HG02798 (cell line): ENCODE measurements around the gene INO80D.
"Not testable (repeated sequence)": the region's sequence is repeated elsewhere in the genome, so short reads cannot be mapped to it uniquely, and the experiment has no call there.

Experiments used
- ATAC-seq: cut with Tn5 transposase; IDR thresholded peaks from one replicate; pipeline ENCODE4 v1.9.1; 2021; ENCODE audit warnings: mild to moderate bottlenecking; ENCODE audit not compliant: unreplicated experiment, poor library complexity

Gene INO80D

DNA sequence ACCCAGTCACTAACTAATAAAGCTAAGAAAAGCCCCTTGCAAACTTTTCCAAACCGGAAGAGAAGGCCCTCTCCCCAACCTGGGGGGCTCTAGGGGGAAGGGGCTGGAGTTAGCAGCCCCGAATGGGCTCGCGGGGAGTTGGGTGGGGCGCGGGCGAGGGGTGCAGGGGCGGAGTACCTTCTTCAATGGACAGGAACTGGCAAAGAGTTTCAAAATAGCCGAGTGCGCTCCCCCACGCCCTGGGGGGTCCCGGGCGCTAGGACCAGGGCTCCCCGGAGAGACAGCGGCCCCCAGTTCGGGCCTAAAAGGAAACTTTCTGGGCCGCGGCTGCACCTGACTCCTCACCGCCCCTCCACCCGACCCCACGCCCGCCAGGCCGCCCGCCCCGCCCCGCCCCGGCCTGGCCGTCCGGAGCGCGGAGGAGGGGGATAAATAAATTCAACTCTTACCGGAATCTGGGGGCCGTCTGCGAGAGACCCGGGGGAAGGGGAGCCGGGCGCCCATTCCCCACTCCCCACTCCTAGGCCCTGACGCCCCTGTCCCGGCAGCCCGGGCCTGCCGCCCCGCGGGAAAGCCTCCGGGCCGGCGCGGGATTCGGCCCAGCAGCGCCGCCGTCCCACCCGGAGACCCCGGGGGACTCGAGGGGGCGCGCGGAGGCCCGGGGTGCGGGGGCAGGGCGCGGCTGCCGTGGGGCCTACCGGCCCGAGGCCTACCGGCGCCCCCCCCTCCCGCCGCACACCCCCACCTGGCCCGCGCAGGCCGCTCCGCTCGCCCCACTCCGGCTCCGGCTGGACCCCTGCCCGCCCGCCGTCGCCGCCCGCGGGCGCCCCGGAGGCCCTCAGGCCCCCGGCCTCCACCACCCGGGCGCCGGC is 868 bp downstream of the INO80D start:
- ATAC-seq, result peak; percentile 34

DNA sequence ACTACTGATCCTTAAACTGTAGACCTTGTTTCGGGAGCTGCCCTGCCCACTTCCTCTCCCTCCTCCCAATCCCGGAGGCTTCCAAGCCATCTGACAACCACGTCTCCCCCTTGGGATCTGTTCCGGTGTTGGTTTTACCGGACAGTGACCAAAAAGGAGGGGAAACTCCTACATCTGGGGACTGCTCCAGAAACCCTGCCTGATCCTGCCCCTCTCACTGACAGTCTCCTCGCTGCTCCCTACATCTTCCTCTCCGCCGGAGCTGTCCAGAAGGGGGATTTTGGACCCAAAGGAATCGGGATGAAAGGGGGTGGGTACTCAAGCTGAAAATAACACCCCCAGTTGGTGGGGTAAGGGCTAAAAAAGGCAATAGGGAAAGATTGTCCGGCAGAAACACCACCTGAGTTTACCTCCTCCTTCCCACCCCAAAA is 1.5 kb downstream of the INO80D start:
- no peak for ATAC-seq

DNA sequence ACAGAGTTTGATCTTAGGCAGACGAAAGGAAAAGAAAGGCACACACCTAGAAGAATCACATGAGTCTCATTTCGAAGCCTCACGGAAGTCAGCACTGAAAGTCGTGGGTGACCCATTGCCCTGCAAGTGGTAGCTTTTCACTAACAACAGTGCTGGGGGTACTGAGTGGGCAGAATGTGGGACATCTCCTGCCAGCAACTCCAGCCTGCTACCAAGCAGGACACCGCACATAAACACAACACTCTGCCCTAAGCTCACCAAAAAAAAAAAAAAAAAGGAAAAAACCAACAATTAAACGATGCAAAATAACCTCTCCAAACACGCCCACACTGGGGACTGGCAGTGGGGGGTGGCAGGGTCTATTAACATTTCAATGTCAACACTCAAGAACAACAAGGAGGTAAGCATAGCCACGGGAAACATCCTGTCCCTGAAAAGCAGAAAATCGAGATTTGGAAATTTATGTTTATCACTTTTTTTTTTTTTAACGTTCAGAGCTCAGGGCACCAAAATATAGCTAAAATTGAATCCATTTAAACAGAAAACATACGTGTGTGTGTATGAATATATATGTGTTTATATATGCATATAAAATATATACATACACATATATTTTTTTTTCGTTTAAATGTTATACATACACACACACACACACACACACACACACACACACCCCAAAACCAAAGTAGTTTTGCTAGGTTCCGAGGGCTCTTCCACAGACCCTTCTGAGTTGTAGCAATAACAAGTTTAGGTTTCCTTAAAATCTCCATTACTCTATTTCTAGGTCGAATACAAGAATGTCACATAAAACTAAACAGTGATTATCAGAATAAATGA is 2.2 kb downstream of the INO80D start:
- ATAC-seq, result peak; percentile 16

DNA sequence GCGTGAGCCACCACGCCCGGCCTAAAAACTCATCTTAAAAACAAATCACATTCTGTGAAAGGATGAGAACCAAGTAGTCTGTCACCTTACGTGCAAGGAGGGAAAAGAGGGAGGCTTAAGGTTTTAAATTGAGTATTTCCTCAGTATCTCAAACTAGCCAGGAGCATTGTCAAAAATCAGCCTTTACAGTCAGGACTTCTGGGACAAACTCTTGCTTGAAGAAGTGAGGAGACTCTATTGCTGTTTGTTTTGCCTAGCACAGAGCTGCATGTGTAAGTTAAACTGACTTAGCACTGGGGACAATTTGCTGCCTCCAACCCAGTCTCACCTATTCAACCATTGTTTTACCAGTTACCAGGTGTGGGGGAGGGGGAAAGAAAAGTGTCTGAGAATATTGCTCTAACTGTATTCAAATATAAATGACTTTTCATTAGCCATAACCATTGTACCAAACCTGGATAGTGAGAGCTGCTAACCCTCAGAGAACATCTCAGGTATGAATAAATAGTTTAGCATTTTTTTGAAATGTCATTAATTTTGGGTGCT is 3.6 kb downstream of the INO80D start:
- no peak for ATAC-seq

DNA sequence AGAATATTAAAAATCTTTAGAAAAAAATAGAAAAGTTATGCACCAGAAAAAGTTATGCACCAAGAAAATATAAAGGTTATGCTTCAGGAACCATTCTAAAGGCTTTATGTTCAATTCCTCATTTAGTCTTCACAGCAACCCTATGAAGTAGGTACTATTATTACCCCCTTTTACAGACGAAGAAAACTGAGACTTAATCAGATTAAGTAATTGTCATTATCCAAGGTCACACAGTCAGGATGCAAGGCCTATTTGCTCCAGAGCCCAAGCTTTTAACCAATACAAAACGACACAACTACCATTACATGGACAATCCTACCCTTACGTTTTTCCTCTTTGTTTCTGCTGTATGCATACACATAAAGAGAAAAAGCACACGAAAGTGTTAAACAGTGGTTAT is 5.0 kb downstream of the INO80D start:
- no peak for ATAC-seq

DNA sequence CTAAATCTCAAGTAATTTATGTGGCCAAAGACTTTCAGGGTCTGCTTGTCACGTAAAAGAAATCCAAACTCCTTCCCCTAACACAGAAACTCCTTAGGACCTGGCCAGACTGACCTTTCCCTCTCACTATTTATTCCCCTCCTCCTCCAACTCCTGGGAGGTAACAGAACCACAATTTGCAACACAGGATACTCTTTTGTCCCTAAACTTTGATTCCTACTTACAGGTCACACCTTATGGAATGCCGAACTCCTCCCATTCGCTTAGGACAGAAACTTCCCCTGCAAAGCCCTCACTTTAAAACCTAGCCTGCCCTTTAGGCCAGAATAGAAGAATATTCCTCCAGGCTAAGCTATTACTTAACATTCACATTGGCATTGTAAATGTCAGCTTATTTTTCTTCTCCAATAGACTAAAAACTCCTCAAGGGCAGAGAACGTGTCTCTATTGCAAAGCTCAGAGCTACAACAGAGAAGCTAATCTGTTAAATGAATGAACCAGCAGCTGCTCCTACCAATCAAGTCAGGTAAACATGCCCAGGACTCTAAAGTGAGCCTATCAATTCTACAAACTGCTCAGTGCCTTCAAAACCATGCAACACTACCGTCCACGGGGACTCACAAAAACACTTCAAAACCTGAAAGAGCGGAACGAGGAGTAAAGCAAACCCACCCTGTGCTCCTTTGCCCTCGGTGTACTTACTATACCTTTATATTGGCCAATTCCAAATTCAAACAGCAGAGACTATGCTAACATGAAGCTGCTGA is 6.1 kb downstream of the INO80D start:
- no peak for ATAC-seq

DNA sequence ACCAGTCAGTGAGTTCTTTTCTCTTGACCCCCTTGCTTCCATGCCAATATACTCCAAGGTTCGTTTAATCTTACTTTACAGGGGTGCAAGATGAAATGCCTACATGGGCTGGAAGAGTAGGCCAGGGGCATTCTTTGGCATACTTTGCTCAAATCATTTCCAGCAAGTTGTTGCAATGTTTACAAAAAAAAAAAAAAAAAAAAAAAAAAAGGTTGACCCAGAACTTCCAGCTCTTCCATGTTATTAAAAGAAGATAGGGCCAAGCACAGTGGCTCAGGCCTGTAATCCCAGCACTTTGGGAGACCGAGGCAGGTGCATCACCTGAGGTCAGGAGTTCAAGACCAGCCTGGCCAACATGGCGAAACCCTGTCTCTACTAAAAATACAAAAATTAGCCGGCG is 8.1 kb downstream of the INO80D start:
- ATAC-seq, result not testable (repeated sequence)

DNA sequence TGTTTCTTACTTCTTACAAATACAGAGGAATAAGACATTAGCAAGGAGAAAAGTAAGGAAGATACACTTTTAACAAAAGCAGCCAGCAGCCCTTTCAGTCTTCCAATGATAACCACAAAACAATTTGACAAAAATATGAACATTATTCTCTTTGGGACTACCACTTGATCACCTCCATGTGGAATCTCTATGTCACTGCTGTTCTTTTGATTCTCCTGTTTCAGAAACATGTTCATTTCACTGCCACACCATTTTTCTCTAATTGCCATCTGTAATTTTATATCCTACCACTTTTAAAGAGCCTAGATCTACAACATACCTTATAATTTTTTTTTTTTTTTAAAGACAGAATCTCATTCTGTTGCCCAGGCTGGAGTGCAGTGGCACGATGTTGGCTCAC is 10.9 kb downstream of the INO80D start:
- no peak for ATAC-seq

DNA sequence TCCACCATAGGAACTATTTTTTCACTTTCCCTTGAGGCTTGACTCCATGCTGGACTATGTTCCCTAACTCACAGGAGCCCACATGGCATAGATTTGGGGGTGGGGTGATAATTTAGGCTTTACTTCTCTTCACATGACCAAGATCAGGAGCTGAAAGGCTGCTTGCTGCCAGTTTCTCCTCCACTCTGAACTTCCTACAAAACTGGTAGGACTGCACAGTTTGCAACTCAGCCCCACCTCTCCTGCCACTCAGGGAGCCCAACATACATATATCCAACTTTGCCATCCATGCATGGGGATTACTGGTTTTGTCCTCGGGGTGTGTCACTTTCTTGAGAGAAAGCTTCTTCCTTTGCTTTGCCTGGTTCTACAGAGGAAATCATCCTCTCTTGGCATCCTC is 14.2 kb downstream of the INO80D start:
- no peak for ATAC-seq

DNA sequence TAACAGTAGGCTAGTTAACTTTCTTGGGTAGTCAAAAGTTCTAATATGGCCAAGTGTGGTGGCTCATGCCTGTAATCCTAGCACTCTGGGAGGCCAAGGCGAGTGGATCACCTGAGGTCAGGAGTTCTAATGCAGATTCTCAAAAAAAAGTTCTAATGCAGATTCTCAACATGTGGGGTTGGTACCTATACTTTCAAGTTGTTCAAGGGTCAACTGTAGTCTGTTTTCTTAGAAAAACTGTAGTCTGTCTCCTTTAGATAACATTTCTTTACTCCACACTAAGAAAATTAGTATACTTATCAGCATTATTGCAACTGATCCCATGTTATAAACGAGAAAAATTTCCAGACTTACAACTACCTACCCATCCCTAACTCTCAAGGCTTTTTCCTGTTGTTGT is 16.6 kb downstream of the INO80D start:
- ATAC-seq, result no peak

DNA sequence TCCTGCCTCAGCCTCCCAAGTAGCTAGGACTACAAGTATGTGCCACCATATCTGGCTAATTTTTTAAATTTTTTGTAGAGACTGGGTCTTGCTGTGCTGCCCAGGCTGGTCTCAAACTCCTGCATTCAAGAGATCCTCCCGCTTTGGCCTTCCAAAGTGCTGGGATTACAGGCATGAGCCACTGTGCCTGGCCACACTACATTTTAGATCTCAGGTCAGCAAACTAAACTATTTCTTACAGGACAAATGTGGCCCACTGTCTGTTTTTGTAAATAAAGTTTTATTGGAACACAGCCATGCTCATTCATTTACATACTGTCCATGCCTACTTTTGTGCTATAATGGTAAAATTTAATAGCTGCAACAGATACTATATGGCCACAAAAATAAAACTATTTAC is 17.8 kb downstream of the INO80D start:
- no peak for ATAC-seq

DNA sequence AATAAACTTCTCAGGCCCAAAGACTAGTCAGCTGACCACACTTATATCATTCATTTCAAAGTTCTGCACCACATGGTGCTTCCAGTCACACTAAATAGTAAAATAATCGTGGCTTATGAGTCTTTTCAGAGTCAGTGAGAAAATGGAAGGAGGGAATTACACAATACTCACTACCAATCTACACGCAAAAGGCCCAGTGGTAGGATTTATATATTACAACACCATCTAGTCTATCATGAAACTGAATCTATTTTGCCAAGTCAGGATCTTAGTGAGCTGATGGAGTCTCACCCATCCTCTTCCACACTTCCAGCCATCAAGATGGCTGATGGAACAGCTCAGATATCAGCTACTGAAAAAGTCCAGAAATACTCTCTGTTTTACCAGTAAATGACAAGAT is 21.9 kb downstream of the INO80D start:
- no peak for ATAC-seq

DNA sequence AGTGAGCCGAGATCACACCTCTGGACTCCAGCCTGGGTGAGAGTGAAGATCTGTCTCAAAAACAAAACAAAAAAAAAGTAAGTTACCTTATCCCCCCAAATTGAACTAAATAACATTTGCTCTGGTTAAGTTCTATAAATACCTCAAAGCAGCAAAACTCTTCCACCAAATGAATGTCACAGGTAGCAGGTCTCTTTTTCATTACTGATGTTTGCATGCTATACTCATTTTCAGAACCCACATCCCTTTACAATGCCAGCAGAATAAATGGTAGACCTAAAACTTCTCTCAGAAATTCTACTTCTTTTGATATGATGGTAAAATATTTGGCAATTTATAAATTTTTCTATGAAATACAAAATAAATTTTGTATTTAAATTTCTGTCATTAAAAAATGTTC is 22.3 kb downstream of the INO80D start:
- no peak for ATAC-seq

DNA sequence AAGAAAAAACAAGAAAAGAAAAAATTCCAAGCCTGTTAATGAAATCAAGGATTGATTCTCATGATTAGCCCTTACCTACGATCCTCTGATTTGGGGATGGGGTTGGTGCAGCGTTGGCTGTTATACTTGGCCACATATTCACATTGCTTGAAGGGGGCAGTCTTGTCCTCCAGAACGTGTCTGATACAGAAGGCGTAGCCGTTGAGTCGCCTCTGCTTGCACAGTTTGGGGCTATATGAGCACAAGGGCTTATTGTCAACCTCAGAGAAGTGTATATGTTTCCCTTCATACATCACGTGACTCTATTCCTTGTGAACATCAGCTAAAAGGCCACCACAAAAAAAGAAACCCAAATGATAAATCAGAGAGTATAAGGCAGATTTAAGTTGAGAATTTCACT is 23.2 kb downstream of the INO80D start:
- ATAC-seq, result no peak

DNA sequence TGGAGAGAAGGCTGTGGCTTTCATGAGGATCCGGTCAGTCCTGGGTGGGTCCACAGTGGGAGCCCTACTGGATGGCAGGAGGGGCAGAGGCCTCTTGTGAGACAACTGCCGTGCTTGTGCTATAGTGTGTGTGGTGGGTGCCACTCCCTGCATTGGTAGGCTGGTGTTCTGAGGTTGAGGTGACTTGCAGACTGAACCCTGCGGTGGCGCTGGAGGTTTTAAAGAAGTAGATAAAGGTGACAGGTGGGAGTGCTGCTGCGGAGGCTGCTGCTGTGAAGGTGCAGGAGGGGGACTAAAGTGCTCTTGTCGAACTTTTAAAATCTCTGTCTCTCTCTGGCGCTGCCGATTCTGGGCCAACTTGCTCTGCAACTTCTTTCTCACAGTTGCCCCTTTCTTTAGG is 29.7 kb downstream of the INO80D start:
- no peak for ATAC-seq

DNA sequence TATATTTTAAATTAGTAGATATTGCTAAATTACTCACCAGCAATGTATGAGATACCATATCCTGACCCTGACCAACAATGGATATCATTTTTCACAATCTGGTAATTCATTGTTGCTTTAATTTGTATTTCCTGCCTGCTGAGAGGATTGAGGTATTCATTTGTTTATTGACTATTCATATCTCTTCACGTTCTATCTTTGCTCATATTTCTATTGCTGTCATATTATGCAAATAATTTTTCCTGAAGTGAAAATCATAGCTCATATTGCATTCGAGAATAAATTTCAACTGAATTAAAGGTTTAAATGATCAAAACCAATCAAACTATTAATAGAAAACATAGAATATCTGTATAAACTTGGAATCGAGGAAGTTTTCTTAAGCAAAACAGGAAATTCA is 31.0 kb downstream of the INO80D start:
- ATAC-seq, result no peak

DNA sequence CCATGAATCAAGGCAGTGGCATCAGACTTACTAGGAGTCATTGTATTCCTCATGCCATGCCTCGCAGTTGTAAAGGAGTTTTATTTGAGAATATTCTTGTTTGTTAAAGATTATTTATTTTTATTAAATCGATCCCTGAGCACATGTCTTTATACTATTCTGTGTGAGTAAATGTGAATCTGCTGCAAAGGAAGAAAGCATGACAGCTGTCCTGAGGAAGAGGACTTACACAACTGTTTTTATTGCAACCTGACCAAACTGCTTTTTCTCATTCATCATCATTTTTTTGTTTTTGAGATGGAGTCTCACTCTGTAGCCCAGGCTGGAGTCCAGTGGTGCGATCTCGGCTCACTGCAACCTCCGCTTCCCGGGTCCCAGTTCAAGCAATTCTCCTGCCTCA is 34.1 kb downstream of the INO80D start:
- ATAC-seq, result no peak

DNA sequence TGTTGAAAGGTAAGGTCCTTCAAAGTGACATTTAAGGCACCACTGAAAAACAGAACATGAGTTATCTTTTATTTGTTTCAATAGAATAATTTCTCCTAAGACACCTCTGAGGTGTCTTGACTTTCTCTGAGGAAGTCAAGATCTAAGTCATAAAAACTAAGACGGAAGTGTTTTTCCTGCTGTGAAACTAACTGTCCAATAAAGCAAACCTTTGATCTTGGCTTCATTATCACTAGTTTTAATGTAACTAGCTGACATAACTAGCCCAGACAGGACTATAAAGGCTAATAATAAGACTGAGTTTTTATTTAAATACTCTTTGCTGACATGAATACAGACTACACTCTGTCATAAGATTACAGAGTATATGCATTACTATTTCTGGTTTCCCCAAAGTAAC is 36.6 kb downstream of the INO80D start:
- no peak for ATAC-seq

DNA sequence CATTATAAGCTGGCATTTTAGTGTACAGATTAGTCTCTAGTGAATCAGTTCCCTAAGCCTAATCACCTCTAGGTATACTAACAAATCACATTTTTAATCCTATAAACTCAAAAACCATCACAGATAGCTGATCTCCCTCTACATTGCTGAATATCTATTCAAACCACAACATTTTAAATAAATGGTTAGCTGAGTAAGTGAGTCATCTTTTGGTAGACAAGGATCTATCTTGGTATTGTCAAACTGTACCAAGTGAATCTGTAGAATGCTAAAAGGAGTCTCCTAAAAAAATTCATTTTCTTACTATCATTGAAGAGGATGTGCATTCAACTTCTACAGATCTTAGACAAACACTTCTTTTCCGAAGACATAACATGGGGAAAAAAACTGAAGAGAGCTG is 40.7 kb downstream of the INO80D start:
- ATAC-seq, result no peak

DNA sequence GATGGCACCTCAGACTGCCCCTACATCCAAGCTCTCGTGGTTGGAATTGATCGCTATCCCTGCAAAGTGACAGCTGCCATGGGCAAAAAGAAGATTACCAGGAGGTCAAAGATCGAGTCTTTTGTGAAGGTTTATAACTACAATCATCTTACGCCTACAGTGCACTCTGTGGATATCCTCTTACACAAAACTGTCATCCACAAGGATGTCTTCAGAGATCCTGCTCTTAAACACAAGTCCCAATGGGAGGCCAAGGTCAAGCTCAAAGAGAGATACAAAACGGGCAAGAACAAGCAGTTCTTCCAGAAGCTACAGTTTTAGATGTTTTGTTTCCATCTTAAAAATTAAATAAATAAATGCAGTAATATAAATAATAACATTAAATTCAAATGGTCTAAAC is 45.4 kb downstream of the INO80D start:
- ATAC-seq, result no peak

DNA sequence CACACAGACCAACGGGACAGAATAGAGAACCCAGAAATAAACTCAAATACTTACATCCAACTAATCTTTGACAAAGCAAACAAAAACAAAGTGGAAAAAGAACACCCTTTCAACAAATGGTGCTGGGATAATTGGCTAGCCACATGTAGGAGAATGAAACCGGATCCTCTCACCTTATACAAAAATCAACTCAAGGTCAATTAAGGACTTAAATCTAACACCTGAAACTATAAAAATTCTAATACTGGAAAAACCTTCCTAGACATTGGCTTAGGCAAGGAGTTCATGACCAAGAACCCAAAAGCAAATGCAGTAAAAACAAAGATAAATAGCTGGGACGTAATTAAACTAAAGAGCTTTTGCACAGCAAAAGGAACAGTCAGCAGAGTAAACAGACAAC is 50.6 kb downstream of the INO80D start:
- not testable (repeated sequence) for ATAC-seq
